GM18873 (cell line): ENCODE measurements around the gene GRK3.
"Not testable (repeated sequence)": the region's sequence is repeated elsewhere in the genome, so short reads cannot be mapped to it uniquely, and the experiment has no call there.

Experiments used
- ATAC-seq: cut with Tn5 transposase; IDR thresholded peaks from one replicate; pipeline ENCODE4 v1.9.1; 2021; ENCODE audit warnings: mild to moderate bottlenecking, moderate library complexity, moderate number of reproducible peaks; ENCODE audit not compliant: unreplicated experiment, low FRiP score

Gene GRK3

DNA sequence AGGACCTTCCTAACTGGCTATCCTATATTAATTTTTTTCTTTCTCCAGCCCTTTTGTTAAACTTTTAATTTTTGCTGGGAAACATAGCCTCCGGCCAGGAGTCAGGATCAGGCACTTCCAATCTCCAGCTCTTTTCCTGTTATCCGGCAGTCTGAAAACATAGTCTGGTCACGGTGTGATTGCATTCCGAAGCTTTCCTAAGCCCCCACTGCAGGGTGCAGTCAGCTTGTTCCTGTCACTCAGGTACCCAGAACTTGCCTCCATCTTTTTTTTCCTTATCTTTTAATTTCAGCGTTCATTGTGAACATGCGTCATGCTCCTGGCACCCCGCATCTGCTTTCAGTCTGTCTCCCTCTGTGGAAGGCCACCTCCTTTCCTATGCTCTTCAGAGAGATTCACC, 59.4 kb downstream of the GRK3 start:
- no peak for ATAC-seq

DNA sequence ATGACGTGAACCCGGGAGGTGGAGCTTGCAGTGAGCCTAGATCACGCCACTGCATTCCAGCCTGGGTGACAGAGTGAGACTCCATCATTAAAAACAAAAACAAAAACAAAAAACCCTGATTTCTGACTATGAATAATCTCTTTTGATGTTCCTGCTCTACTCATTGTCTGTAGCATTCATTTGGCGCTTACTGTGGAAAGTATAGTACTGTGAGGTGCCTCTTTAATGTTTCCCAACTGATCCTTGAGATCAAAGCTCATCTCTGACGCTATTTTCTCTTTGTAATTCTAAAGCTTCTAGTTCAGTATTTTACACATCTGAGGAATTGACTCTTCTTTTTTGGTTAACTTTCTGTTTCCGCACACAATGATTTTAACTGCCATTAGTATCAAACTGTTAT, 60.0 kb downstream of the GRK3 start:
- ATAC-seq: no peak

DNA sequence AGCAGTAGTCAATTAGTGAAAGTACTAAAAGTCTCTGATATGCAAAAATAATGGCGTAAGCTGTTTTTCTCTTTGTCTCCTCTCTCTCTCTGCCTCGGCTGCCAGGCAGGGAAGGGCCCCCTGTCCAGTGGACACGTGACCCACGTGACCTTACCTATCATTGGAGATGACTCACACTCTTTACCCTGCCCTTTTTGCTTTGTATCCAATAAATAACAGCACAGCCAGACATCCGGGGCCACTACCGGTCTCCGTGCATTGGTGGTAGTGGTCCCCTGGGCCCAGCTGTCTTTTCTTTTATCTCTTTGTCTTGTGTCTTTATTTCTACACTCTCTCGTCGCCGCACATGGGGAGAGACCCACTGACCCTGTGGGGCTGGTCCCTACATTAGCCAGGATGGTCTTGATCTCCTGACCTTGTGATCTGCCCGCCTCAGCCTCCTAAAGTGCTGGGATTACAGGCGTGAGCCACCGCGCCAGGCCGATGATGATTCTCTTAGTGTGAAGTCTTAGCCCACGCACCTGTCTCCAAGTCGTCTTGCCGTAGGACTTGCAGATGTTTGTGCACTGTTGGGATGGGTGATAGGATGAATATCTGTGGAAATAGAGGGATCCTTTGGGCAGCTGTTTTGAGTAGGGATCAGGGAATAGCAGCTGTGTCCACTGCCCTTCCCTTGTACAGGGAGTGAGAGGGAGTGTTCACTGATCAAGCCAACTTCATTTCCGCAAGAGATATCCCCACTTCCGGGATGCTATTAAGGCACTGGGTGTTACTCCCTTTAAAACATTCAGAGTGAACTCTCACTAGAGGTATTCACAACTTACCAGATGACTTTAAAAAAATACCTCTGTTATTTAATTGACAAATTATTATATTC, 61.5 kb downstream of the GRK3 start:
- ATAC-seq: not testable (repeated sequence)

DNA sequence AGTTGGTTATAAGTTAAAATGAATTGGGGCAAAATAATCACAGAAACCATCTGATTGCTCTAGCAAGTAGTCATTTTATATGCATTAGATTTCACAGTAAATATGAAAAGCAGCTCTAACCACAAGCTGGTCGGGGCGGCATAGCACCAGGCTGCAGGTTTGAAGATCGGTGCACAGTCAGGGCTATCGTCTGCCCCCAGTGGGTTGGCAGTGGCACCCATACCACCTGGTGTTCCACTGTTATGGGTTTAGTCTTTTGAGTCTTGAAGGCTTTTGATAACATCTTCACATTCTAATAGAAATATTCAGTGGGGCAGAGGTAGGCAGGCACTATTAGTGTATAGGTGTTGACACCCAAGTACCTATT, 62.1 kb downstream of the GRK3 start:
- ATAC-seq: no peak

DNA sequence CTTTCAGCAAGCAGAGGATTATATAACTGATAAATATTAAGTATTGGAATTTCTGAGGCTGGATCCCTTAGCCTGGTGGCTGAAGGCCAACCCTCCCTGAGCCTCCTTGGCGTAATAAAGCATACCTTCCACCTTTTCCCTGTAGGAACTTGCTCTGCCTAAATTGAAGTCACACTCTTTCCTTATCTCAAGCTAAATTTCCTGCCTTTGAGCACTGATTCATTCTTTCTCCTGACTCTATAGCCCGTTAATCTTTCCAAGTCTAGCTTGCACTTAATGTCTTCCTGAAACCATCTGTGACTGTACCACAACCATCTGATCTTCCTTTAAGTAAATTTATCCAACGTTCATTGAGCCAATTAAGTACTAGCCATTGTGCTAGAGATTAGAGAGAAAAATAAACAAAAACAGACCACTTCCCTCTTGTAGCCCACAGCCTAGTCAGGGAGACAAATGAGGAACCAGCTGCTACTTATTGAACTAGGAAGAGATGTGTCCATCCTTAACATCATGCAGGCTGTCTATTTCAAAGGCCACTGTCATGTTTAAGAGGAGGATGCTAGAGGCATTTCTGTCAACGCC, 62.9 kb downstream of the GRK3 start:
- ATAC-seq: no peak

DNA sequence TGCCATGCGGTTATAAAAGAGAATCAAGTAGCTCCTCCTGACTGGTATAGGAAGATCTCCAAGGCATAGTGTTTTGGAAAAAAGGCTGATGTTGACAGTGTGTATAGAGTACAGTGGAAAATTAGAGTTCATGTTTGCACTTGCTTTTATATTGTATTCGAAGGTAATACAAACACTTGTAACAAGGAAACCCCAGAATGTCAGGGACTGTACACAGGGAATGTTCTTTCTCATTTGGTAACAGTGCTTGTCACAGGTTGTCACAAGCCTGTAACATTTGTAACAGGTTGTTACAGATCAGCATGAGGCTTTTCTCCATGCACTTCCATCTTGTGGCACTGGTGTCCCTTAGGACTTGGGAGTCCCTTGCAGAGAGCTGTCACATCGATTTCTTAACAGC, 64.0 kb downstream of the GRK3 start:
- no peak for ATAC-seq

DNA sequence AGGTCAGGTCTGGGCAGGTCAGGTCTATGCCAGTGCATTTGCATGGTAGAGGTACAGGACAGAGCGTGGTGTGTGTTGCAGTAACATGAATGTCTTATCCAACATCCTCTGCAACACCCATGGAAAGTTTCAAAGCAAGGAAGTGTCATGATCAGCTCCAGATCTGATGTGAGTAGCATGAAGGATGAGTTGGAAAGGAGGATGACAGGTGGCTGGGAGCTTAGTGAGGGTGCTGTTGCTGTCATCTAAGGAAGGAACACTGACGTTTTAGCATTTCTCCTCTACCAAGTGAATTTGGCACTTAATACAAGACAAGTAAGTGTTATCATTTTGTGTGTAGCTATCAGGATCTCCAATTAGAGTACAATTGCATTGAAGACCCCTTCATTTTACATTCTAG, 65.1 kb downstream of the GRK3 start:
- no peak for ATAC-seq

DNA sequence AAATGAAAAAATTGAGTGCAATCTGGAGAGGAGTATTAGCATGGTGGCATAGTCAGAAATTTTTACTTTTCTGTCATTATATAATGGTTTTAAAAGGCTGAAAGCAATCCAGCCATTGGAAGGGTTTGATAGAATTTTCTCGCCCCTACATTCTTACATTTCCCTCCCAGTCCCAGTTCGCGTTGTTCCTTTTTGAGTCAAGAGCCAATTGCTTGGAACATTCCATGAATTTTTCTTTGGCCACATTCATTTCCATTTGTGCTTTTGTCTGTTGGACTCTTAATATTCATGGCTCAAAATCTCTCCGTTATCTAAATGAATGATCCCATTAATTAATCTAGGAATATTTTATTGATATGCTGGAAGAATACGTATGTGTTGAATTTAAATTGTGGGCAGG, 66.0 kb downstream of the GRK3 start:
- no peak for ATAC-seq

DNA sequence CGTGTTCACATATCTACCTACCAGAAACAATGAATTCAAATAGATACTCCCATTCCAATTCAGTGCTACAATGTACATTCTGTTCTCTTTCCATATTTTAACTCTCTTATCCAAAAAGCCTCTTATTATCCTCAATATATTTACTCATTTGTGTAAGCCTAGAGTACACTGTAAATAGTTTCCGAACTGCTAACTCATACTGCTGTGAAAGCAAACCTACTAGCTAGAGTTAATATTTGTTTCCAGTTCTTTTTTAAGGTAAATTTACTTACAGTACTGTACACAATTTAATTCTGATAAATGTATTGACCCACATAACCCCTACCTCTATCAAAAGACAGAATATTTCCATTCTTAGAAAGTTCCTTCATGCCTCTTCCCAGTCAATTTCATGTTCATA, 71.8 kb downstream of the GRK3 start:
- no peak for ATAC-seq

DNA sequence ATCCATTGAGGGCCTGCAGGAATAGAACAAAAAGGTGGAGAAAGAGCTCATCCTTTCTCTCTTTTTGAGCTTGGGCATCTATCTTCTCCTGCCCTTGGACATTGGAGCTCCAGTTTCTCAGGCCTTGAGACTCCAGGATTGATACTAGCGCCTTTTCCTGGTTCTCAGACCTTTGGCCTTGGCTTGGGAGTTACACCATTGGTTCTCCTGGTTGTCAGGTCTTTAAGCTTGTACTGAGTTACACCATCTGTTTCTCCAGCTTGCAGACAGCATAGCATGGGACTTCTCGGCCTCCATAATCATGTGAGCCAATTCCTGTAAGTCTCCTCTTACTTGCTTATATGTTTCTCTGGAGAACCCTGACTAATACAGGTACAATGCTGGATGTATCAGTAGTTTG, 72.6 kb downstream of the GRK3 start:
- no peak for ATAC-seq

DNA sequence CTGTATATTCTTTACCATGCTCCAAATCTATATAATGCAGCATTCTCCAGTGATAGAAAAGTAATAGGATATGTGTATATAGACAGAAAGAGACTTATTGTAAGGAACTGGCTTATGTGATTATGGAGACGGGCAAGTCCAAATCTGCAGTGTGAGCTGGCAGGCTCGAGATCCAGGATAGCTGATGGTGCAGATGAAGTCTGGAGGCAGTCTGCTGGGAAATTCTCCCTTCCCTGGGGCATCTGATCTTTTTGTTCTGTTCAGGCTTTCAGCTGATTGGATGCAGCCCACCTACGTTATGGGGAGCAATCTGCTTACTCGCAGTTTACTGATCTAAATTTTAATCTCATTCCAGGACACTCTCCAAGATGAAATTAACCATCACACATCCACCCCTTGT, 73.2 kb downstream of the GRK3 start:
- ATAC-seq: no peak

DNA sequence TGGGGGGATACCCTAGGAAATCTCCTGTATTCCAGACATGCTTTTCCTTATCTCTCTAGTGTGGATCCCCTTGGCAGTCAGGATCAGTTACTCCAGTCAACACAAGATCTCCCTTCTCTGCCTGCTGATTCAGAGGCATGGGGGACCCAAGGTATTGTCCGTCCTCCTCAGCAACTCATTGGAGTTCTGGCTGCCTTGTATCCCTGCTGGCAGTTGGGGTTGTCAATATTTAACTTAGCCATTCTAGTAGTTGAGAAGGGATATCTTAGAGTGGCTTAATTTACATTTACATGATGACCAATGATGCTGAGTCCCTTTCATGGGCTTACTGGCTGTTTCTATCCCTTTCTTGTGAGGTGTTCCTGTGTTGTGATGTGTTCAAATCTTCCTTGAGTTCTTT, 74.2 kb downstream of the GRK3 start:
- ATAC-seq: no peak

DNA sequence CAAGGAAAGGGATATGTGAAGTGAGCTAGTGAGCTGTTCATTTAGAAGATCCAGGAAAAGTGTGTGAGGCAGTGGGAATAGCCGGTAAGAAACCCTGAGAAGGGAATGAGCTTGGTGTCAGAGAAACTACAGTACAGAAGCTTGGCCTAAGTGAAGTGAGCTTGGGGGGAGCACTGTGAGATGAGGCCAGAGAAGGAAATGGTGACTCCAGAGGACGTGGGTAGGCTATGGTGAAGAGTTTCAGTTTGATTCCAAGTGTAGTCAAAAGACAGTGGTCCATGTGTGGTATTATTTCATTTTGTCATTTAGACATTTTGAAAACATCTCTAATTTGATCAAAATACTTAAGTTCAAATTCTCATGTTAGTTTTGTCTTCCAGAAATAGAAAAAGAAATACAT, 77.2 kb downstream of the GRK3 start:
- no peak for ATAC-seq

DNA sequence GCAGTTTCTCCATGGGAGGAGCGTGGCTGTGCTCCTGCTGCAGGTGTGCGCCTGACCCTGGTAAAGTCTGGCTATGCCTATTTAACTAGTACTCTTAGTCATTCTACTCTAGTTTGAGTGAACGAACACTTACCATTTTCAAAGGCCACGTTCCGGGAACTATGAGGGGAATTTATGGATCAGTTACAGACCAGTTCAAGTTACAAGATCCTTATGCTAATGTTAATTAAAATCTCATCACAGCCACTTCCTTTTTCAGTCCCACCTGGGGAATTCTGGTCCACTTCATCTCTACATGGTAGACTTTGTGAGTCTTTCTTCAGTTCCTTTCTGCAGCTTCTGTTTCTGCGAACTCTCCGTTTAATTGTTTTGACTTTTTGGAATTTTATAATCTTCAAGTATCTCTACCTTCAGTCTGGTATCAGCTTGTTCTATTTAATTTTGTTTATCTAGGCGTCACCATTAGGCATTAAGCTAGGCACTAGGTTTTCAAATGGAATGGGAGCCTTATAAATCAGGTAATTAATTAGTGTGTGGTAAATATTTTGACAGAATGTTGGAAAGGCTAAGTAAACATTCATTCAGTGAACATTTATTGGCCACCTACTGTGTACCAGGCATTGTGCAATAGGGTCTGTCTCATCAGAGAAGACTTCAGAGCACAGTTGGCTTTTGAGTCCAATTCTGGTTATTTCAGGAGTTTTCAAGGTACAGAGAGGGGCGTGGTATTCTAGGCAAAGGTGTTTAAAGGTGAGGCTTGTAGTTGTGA, 78.9 kb downstream of the GRK3 start:
- ATAC-seq: no peak

DNA sequence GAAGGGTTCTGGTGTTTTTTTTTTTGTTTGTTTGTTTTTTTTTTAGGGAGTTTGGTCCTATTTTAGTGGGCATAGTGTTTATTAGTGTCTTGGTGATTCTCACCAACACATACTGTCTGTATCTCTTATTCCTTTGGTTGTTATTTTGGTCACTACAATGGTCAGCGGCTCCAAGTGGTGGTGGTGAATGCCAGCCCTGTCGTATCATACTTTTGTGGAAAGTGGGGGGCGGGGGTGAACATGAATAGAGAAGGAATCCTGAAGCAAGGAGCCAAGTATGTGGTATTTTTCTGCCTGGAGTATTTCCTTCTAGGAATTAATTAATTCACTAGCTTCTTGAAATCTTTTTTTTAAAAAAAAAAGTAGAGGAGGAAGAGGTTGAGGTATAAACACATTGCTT, 79.6 kb downstream of the GRK3 start:
- ATAC-seq: no peak

DNA sequence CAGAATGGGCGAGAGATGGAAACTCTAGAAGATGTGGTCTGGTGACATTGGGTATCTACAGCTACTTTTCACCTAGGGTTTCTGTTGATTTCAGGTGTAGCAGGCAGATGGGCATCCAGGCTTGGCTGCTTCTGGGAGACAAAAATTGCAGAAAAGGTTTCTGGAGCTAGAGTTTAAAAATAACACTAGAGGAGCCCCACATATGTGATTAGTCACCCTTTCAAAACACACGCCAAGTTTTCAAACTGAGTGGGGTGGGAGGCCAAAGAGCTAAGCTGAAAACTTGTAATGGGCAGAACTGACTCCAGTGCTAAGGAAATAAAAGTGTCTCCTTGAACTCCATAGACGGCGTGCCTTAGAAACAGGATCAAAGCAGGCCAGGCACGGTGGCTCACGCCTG, 80.8 kb downstream of the GRK3 start:
- ATAC-seq: no peak

DNA sequence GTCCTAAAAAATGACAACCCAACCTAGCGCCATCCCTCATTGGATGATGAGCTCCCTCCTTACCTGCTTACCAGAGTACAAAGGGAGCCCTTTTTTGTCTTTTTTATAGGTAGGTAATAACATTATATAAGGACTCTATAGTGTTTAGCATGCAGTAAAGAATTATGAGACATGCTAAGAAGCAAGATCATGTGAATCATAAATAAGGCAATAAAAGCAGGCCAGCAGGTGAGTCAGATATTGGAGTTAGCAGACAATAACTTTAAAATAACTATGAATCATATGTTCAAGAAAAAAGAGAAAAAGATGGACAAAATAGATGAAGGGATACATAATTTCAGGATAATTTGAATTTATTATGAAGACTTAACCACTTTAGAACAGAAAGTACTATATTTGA, 81.5 kb downstream of the GRK3 start:
- ATAC-seq: no peak

DNA sequence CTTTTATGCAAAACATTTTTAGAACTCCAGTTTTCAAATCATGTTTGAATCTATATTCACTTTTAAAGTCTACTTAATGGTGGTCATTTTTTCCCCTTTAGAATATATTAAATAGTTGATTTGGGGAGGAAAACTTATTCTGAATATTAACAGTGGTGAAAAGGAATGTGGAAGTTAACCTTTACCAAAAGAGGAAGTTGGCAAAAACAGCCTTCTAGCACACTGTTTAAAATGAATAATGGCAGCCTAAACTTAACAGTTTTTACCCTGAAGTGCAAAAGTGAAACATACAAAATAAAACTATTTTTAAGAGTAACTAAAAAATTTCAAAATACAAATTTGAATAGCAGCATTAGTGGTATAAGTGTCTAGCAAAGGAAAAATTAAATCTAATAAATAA, 86.4 kb downstream of the GRK3 start:
- no peak for ATAC-seq

DNA sequence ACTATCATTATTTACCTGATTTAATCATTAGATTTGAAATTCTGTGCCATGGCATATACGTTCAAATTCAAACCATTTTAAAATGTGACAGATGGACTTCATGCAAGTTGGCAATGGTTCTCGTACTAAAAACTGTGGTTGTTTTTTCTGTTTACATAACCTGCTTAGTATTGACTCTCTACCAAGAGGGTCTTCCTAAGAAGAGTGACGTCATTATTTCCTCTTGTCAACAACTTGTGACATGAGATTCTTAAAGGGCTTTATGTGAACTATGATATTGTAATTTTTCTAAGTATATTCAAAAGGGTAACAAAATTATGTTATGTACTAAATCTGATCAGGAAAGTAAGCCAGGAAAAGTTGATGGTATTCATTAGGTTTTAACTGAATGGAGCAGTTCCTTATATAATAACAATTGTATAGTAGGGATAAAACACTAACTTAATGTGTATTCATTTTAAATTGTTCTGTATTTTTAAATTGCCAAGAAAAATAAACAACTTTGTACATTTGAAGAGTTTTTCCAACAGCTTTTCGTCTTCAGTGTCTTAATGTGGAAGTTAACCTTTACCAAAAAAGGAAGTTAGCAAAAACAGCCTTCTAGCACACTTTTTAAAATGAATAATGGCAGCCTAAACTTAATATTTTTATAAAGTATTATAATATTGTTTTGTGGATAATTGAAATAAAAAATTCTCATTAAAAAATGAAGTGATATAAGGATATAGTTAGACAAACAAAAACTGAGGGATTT, 87.0 kb downstream of the GRK3 start:
- no peak for ATAC-seq

DNA sequence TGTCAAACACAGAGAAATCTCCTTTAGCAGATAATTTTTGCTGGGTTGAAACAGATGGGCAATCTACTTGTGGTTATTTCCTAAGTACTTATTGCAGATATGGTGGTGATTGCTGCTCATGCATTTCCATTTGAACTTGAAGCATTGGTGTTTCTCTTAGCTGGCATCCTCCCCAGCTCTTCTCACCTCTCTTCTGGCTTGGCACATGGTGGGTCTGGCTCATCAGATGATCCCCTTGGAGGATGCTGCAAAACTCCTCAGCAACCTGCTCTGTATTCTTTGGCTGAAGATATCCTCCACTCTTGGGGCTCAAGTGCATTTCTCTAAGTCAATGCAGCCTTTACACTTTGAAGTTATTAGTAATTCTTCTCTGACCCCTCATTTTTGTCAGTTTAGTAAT, 90.2 kb downstream of the GRK3 start:
- no peak for ATAC-seq

DNA sequence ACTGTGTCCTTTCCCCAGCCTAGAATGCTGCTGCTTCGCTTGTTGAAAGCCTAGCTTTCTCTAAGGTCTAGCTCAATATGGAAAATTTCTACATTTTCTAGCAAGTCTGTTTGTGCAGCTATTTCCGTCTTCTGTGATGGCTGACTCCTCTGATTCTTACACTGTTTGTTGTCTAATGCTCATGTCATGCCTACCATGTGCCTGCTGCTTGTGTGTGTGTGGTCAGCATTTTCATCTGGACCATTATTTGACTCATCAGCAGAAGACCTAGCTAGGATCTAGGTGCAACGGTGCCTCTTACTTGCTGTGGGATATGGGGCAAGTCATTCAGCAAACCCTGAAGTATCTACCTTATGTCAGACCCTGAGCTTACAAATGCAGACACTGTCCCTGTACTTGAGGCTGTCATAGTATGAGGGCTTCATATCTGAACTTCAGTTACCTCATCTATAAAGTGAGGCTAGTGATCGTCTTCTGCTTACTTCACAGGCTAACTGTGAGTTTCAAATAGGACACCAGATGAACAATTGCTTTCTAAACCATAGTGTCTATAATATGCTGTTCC, 91.0 kb downstream of the GRK3 start:
- no peak for ATAC-seq
